Tibial artery (tissue), 4 donors: ENCODE results near the gene DDX24.

ENCODE experiments used
- DNase-seq, 2 donors: peaks; one replicate each; pipeline ENCODE4 v3.0.0-alpha.2; 2019
- H3K27ac ChIP-seq, 2 donors: fragments of 200-600 bp; sonication (generic) in 1 of 2; 1 replicate in 1 of 2; 2 replicates in 1 of 2; pipeline ENCODE4 v1.5.1; 2018 to 2019; ENCODE audit warnings: mild to moderate bottlenecking in 1 of 2
- H3K27me3 ChIP-seq, 2 donors: fragments of 200-600 bp; sonication (generic) in 1 of 2; one replicate each; pipeline versions ENCODE4 v1.5.1 to v1.6.0; 2016 to 2019
- H3K36me3 ChIP-seq, 3 donors: fragments of 200-600 bp; sonication (generic) in 2 of 3; one replicate each; pipeline ENCODE4 v1.5.1; 2016 to 2019; ENCODE audit warnings: mild to moderate bottlenecking in 2 of 3
- H3K4me1 ChIP-seq, 4 donors: fragments of 200-600 bp; sonication (generic) in 2 of 4; 1 replicate in 3 of 4; 2 replicates in 1 of 4; pipeline ENCODE4 v1.5.1; 2016 to 2019
- H3K4me3 ChIP-seq, 2 donors: fragments of 200-600 bp; sonication (generic) in 1 of 2; 1 replicate in 1 of 2; 2 replicates in 1 of 2; pipeline ENCODE4 v1.5.1; 2018 to 2019; ENCODE audit warnings: mild to moderate bottlenecking in 2 of 2
- H3K9me3 ChIP-seq, 3 donors: fragments of 200-600 bp; sonication (generic) in 1 of 3; one replicate each; pipeline ENCODE4 v1.5.1; 2016 to 2019
- CTCF ChIP-seq, 2 experiments: fragments of 200-600 bp in 1 of 2; fragments of 450-650 bp in 1 of 2; IDR thresholded peaks; one replicate each; pipeline ENCODE4 v1.5.1; 2017 to 2019; ENCODE audit warnings: antibody characterized with exemption in 2 of 2, mild to moderate bottlenecking in 1 of 2, moderate library complexity in 1 of 2
- intact Hi-C: fragments of 100-400 bp; cut with DNase I; formaldehyde crosslinking; loops from one replicate; pipeline ENCODE4 v1.15.0; 2023; ENCODE audit warnings: low total_unique reads

DDX24 gene

DNA sequence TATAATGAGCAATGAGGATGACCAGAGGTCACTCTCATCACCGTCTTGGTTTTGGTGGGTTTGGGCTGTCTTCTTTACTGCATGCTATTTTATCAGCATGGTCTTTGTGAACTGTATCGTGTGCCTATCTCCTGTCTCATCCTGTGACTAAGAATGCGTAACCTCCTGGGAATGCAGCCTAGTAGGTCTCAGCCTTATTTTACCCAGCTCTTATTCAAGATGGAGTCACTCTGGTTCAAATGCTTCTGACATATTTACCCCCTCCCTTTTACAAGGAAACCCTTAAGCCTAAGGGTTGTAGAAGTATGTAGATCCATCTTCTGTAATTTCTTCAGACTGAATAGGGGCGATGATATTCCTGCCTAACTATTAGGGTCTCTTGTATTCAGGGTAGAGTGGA lies 8.5 kb upstream of the DDX24 start:
- no peak overlapping the region for H3K27ac ChIP-seq
- no peaks in the 10 kb centered on the region for H3K27me3 ChIP-seq
- no peaks in the 10 kb centered on the region for H3K9me3 ChIP-seq
- no peak for DNase-seq
- no peaks in the 10 kb centered on the region for H3K36me3 ChIP-seq
- no peak overlapping the region for H3K4me3 ChIP-seq
- TF ChIP-seq CTCF (IDR thresholded peaks at IDR 0.05): no peak
- intact Hi-C loops: no loop called here
- no peaks in the 10 kb centered on the region for H3K4me1 ChIP-seq

GRCh38 chr14:94088516-94088915 lies 7.5 kb upstream of the DDX24 start:
- H3K9me3 ChIP-seq: no peaks in the 10 kb centered on the region
- H3K27me3 ChIP-seq: no peaks in the 10 kb centered on the region
- no peak for DNase-seq
- H3K36me3 ChIP-seq: no peaks in the 10 kb centered on the region
- no peak overlapping the region for H3K4me3 ChIP-seq
- intact Hi-C loops: no loop called here
- H3K4me1 ChIP-seq: no peaks in the 10 kb centered on the region
- H3K27ac ChIP-seq: no peak overlapping the region
- TF ChIP-seq CTCF (IDR thresholded peaks at IDR 0.05): no peak

DNA sequence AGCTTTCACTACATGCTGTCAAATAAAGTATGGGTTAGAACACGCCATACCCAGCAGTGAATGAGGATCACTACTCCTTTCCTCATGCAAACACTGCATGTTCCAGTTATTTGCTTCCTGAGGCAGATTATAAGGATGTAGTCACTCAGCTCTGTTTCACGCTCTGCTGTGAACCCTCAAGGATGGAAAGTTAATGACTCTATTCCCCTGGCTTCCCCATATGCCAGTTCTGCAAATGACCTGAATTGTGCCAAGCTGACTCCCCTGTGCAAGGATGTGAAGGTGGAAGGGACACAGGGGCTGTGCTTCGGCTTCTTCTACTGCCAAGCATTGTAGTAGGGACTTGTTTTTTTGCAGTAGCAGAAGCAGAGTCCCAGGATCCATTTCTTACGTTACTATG lies 6.9 kb upstream of the DDX24 start:
- H3K9me3 ChIP-seq: no peaks in the 10 kb centered on the region
- H3K27ac ChIP-seq: no peak overlapping the region
- DNase-seq: no peak
- no peak overlapping the region for H3K4me3 ChIP-seq
- no peaks in the 10 kb centered on the region for H3K27me3 ChIP-seq
- intact Hi-C loops: no loop called here
- H3K36me3 ChIP-seq: no peaks in the 10 kb centered on the region
- no peaks in the 10 kb centered on the region for H3K4me1 ChIP-seq
- TF ChIP-seq CTCF (IDR thresholded peaks at IDR 0.05): no peak

- Histone ChIP-seq H3K4me3 (peak overlapping the region; percentile 83 to 92), H3K36me3 (peaks cover 13 to 24% (median 19%) of the 10 kb centered on the region in 3 donors), H3K27ac (peak overlapping the region; percentile 93 to 98), H3K27me3 (no peaks in the 10 kb centered on the region), H3K9me3 (no peaks in the 10 kb centered on the region), H3K4me1 (peaks cover 0 to 38% (median 26%) of the 10 kb centered on the region in 4 donors)
- intact Hi-C loops: no loop called here
- no peak for DNase-seq
- no peak for TF ChIP-seq CTCF (IDR thresholded peaks at IDR 0.05)
Observed at GRCh38 chr14:94081386-94081820, 401 bp upstream of the DDX24 start.

GRCh38 chr14:94079891-94080620 lies 946 bp downstream of the DDX24 start:
- peaks cover 0 to 46% (median 31%) of the 10 kb centered on the region in 4 donors for H3K4me1 ChIP-seq
- intact Hi-C loops: no loop called here

More at GRCh38 chr14:94079891-94080620, 946 bp downstream of the DDX24 start:
- H3K27me3 ChIP-seq: no peaks in the 10 kb centered on the region
- no peak for TF ChIP-seq CTCF (IDR thresholded peaks at IDR 0.05)
- H3K27ac ChIP-seq: peak overlapping the region; percentile 93 to 98
- H3K9me3 ChIP-seq: no peaks in the 10 kb centered on the region
- DNase-seq: no peak
- H3K4me3 ChIP-seq: peak overlapping the region; percentile 83 to 92
- H3K36me3 ChIP-seq: peaks cover 19 to 37% (median 22%) of the 10 kb centered on the region in 3 donors
